Measurements from ENCODE around the gene GRIP2. TPM values are rescaled to one million over a fixed set of nuclear protein-coding genes. Genes with fewer than 3 reads are reported as not detected.

The GRIP2 gene
- polyA plus RNA-seq, 3 donors, result not detected

DNA sequence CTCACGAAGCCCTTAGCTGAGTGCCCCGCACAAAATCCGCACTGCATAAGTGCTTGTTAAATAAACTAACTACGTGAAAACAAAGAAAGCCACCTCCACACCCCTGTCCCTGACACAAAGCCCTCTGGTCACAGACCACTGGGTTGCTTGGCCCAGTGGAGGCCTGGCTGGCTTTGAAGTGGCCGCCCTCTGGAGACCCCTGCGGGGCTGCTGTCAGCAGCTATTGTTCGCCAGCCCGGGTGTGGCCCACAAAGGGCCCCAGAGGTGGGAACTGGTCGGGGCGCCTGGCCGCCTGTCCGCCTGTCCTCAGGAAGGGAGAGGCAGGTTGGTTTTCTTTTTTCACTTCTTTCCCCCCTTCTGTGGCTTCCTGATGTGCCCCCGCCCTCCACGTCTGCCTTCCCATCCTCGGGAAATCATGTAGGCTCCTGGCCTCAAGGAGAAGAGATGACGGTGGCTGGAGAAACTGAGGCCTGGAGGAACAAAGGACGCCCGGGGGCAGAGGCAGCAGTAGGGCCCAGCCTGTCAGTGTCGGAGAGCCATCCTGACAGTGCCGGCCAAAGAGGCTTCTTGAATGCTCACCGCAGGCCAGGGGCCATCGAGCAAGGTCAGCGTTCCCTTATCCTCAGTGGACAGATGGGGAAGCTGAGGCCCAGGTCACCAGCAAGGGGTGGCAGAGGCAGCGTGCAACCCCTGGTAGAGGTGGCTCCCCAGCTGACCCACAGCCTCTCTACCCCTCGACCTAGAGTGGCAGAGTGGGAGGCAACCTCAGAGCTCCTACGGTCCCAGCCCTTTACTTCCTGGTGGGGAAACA is 76.6 kb downstream of the GRIP2 start:
- Mint-ChIP-seq H3K4me3 (no peak overlapping the region), H3K9me3 (peaks cover 0 to 2% (median 0%) of the 10 kb centered on the region in 7 donors), H3K36me3 (peaks cover 93 to 97% of the 10 kb centered on the region in 2 donors), H3K4me1 (peaks cover 9% of the 10 kb centered on the region), H3K27me3 (ENCODE audit: low read depth in 3 of 3) (peaks cover 0 to 2% (median 0%) of the 10 kb centered on the region in 3 donors), H3K27ac (peak overlapping the region in 3 of 7 donors; percentile 46 to 76 (median 47))
- Histone ChIP-seq H3K9ac (ENCODE audit: insufficient read depth, low read length, poor library complexity, severe bottlenecking) (no peak overlapping the region), H3K4me1 (ENCODE audit: control insufficient read depth in 1 of 2, insufficient read depth in 2 of 2, low read length in 2 of 2) (no peaks in the 10 kb centered on the region), H3K36me3 (replicated peaks in 1 of 2; ENCODE audit: control insufficient read depth in 1 of 2, insufficient read depth in 2 of 2, low read length in 2 of 2) (peaks cover 95 to 100% of the 10 kb centered on the region in 2 donors), H2AFZ (ENCODE audit: insufficient read depth, low read depth, low read length, poor library complexity, severe bottlenecking) (no peak overlapping the region), H3K4me3 (replicated peaks in 1 of 3; ENCODE audit: low read depth in 2 of 3, low read length in 3 of 3) (no peak overlapping the region), H3K27me3 (ENCODE audit: control insufficient read depth in 2 of 2, insufficient read depth in 2 of 2, low read length in 2 of 2) (no peaks in the 10 kb centered on the region), H3K27ac (ENCODE audit: low read depth in 1 of 2, low read length in 2 of 2) (peak overlapping the region in 1 of 2 donors; percentile 48), H3K9me3 (replicated peaks in 1 of 2; ENCODE audit: control insufficient read depth in 1 of 2, insufficient read depth in 1 of 2, low read length in 2 of 2) (no peaks in the 10 kb centered on the region), H4K20me1 (ENCODE audit: insufficient read depth, low read length) (peaks cover 96% of the 10 kb centered on the region), H3K4me2 (replicated peaks; ENCODE audit: extremely low read depth, low read length, poor library complexity, severe bottlenecking) (no peak overlapping the region), H3K79me2 (ENCODE audit: insufficient read depth, low read length) (no peaks in the 10 kb centered on the region)
- 87% methylated on average over 16 of the region's 26 CpGs for WGBS (ENCODE audit: insufficient coverage)
- intact Hi-C loops (cut with micrococcal nuclease), result no loop called here
- DNase-seq, result no peak
- TF ChIP-seq, protein P1, sequence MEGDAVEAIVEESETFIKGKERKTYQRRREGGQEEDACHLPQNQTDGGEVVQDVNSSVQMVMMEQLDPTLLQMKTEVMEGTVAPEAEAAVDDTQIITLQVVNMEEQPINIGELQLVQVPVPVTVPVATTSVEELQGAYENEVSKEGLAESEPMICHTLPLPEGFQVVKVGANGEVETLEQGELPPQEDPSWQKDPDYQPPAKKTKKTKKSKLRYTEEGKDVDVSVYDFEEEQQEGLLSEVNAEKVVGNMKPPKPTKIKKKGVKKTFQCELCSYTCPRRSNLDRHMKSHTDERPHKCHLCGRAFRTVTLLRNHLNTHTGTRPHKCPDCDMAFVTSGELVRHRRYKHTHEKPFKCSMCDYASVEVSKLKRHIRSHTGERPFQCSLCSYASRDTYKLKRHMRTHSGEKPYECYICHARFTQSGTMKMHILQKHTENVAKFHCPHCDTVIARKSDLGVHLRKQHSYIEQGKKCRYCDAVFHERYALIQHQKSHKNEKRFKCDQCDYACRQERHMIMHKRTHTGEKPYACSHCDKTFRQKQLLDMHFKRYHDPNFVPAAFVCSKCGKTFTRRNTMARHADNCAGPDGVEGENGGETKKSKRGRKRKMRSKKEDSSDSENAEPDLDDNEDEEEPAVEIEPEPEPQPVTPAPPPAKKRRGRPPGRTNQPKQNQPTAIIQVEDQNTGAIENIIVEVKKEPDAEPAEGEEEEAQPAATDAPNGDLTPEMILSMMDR (IDR thresholded peaks at IDR 0.05), result no peak

DNA sequence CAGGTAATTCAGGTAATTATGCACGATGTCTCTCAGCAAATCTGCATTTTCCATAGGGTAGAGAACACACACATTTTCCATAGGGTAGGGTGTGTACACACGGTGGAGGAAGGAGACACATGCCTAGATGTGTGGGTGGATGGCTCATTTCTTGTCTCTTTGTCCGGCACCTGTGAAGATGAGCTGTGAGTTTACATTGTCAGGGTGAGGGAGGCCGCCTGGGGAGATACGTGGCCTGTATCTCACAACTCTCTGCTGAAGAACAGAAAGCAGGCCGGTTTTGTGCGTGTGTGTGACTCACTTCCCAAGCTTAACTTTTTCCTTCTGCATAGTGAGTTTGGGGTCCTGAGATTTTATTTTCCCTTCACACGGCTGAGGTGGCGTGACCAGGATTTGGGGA is 77.4 kb downstream of the GRIP2 start:
- no CpG with 5 or more reads among the region's 9 CpGs for WGBS (ENCODE audit: insufficient coverage)
- Histone ChIP-seq H3K4me2 (replicated peaks; ENCODE audit: extremely low read depth, low read length, poor library complexity, severe bottlenecking) (no peak overlapping the region), H3K9ac (ENCODE audit: insufficient read depth, low read length, poor library complexity, severe bottlenecking) (no peak overlapping the region), H3K9me3 (replicated peaks in 1 of 2; ENCODE audit: control insufficient read depth in 1 of 2, insufficient read depth in 1 of 2, low read length in 2 of 2) (no peaks in the 10 kb centered on the region), H3K27me3 (ENCODE audit: control insufficient read depth in 2 of 2, insufficient read depth in 2 of 2, low read length in 2 of 2) (no peaks in the 10 kb centered on the region), H3K36me3 (replicated peaks in 1 of 2; ENCODE audit: control insufficient read depth in 1 of 2, insufficient read depth in 2 of 2, low read length in 2 of 2) (peaks cover 99 to 100% of the 10 kb centered on the region in 2 donors), H2AFZ (ENCODE audit: insufficient read depth, low read depth, low read length, poor library complexity, severe bottlenecking) (no peak overlapping the region), H3K4me3 (replicated peaks in 1 of 3; ENCODE audit: low read depth in 2 of 3, low read length in 3 of 3) (no peak overlapping the region), H3K27ac (ENCODE audit: low read depth in 1 of 2, low read length in 2 of 2) (peak overlapping the region in 1 of 2 donors; percentile 55), H3K79me2 (ENCODE audit: insufficient read depth, low read length) (no peaks in the 10 kb centered on the region), H3K4me1 (ENCODE audit: control insufficient read depth in 1 of 2, insufficient read depth in 2 of 2, low read length in 2 of 2) (no peaks in the 10 kb centered on the region), H4K20me1 (ENCODE audit: insufficient read depth, low read length) (peaks cover 96% of the 10 kb centered on the region)
- intact Hi-C loops (cut with micrococcal nuclease), result no loop called here
- Mint-ChIP-seq H3K27ac (peak overlapping the region in 4 of 7 donors; percentile 18 to 62 (median 45)), H3K27me3 (ENCODE audit: low read depth in 3 of 3) (peaks cover 0 to 2% (median 0%) of the 10 kb centered on the region in 3 donors), H3K4me1 (peaks cover 6% of the 10 kb centered on the region), H3K9me3 (no peaks in the 10 kb centered on the region), H3K36me3 (peaks cover 94 to 97% of the 10 kb centered on the region in 2 donors), H3K4me3 (no peak overlapping the region)
- TF ChIP-seq, protein P1 (IDR thresholded peaks at IDR 0.05), result no peak
- no peak for DNase-seq

Data from CD14-positive monocyte (primary cell).